WTC11 (cell line): ENCODE measurements around the gene PPAN. TPM values are rescaled to one million over a fixed set of nuclear protein-coding genes. Genes with fewer than 3 reads are reported as not detected.

Source experiments
- ATAC-seq: fragments of 200-7000 bp; cut with Tn5 transposase; 2 replicates; pipeline ENCODE4 v1.10.0; 2021; ENCODE audit warnings: mild to moderate bottlenecking, moderate library complexity
- CTCF ChIA-PET: fragments of 300-600 bp; sonication (Branson Sonifier 250); formaldehyde crosslinking; loops from one replicate; lab custom pipeline; 2021; ENCODE audit warnings: antibody characterized with exemption; lab: Charles Lee
- POLR2A ChIA-PET: fragments of 350-600 bp; sonication (Branson Sonifier 250); formaldehyde crosslinking; loops from one replicate; lab custom pipeline; 2021; ENCODE audit warnings: antibody characterized with exemption; lab: Charles Lee
- DNase-seq: peaks from one replicate; pipeline ENCODE4 v3.0.0; 2021; ENCODE audit warnings: low spot score
- H3K27ac Mint-ChIP-seq: 2 replicates; pipeline ENCODE4 v1.8.0; 2021; ENCODE audit warnings: mixed read lengths
- H3K27me3 Mint-ChIP-seq: 2 replicates; pipeline ENCODE4 v1.8.0; 2021; ENCODE audit warnings: low read depth, mild to moderate bottlenecking, moderate library complexity, mixed read lengths
- H3K36me3 Mint-ChIP-seq: 2 replicates; pipeline ENCODE4 v1.8.0; 2021; ENCODE audit warnings: mixed read lengths
- H3K4me1 Mint-ChIP-seq: 2 replicates; pipeline ENCODE4 v1.8.0; 2022; ENCODE audit warnings: mixed read lengths
- H3K4me3 Mint-ChIP-seq: 2 replicates; pipeline ENCODE4 v1.8.0; 2021; ENCODE audit warnings: mild to moderate bottlenecking, moderate library complexity, mixed read lengths
- H3K9me3 Mint-ChIP-seq: 2 replicates; pipeline ENCODE4 v1.8.0; 2021; ENCODE audit warnings: mixed read lengths
- CBFB ChIP-seq: sonication (generic); formaldehyde crosslinking; IDR thresholded peaks from 2 replicates; pipeline ENCODE4 v1.8.1; 2022; ENCODE audit warnings: mild to moderate bottlenecking, low read depth, missing genetic modification reagents
- E2F4 ChIP-seq: sonication (generic); formaldehyde crosslinking; IDR thresholded peaks from 2 replicates; pipeline ENCODE4 v1.8.1; 2022; ENCODE audit warnings: low read depth, mild to moderate bottlenecking, moderate library complexity, missing genetic modification reagents, borderline replicate concordance
- ETV6 ChIP-seq: sonication (generic); formaldehyde crosslinking; IDR thresholded peaks from 2 replicates; pipeline ENCODE4 v1.8.1; 2022; ENCODE audit warnings: mild to moderate bottlenecking, missing genetic modification reagents
- FOXK1 ChIP-seq: sonication (generic); formaldehyde crosslinking; IDR thresholded peaks from 2 replicates; pipeline ENCODE4 v1.8.0; 2022; ENCODE audit warnings: mild to moderate bottlenecking, moderate library complexity, missing genetic modification reagents
- HMGXB4 ChIP-seq: sonication (generic); formaldehyde crosslinking; IDR thresholded peaks from 2 replicates; pipeline ENCODE4 v1.8.1; 2023; ENCODE audit warnings: mild to moderate bottlenecking, moderate library complexity, missing genetic modification reagents
- IRF2 ChIP-seq: sonication (generic); formaldehyde crosslinking; IDR thresholded peaks from 2 replicates; pipeline ENCODE4 v1.8.0; 2022; ENCODE audit warnings: low read depth, missing genetic modification reagents, borderline replicate concordance
- JAZF1 ChIP-seq: fragments of 250-450 bp; sonication (Bioruptor Pico); IDR thresholded peaks from 2 replicates; pipeline ENCODE4 v1.9.0; 2021; ENCODE audit warnings: moderate library complexity, mild to moderate bottlenecking, inconsistent platforms
- JUN ChIP-seq: sonication (generic); formaldehyde crosslinking; IDR thresholded peaks from 2 replicates; pipeline ENCODE4 v1.8.0; 2023; ENCODE audit warnings: mild to moderate bottlenecking, missing genetic modification reagents
- MYBL2 ChIP-seq: sonication (generic); formaldehyde crosslinking; IDR thresholded peaks from 2 replicates; pipeline ENCODE4 v1.8.1; 2023; ENCODE audit warnings: mild to moderate bottlenecking, moderate library complexity, missing genetic modification reagents
- NR1H2 ChIP-seq: sonication (generic); formaldehyde crosslinking; IDR thresholded peaks from 2 replicates; pipeline ENCODE4 v1.9.0; 2021; ENCODE audit warnings: mild to moderate bottlenecking, moderate library complexity, missing genetic modification reagents
- OVOL2 ChIP-seq: fragments of 250-450 bp; sonication (Bioruptor Pico); IDR thresholded peaks from 2 replicates; pipeline ENCODE4 v1.9.0; 2021; ENCODE audit warnings: mild to moderate bottlenecking, borderline replicate concordance
- PRRX2 ChIP-seq: fragments of 250-450 bp; sonication (Bioruptor Pico); IDR thresholded peaks from 2 replicates; pipeline ENCODE4 v1.8.0; 2021; ENCODE audit warnings: mild to moderate bottlenecking
- SMAD4 ChIP-seq: sonication (generic); formaldehyde crosslinking; IDR thresholded peaks from 2 replicates; pipeline ENCODE4 v1.8.0; 2022; ENCODE audit warnings: mild to moderate bottlenecking, missing genetic modification reagents
- TCF7 ChIP-seq: sonication (generic); formaldehyde crosslinking; IDR thresholded peaks from 2 replicates; pipeline ENCODE4 v1.8.0; 2022; ENCODE audit warnings: mild to moderate bottlenecking, low read depth, missing genetic modification reagents, moderate library complexity
- ZNF121 ChIP-seq: sonication (generic); formaldehyde crosslinking; IDR thresholded peaks from 2 replicates; pipeline ENCODE4 v1.8.0; 2023; ENCODE audit warnings: missing genetic modification reagents
- ZNF232 ChIP-seq: sonication (generic); formaldehyde crosslinking; IDR thresholded peaks from 2 replicates; pipeline ENCODE4 v1.8.0; 2022; ENCODE audit warnings: mild to moderate bottlenecking, missing genetic modification reagents
- ZNF317 ChIP-seq: sonication (generic); formaldehyde crosslinking; IDR thresholded peaks from 2 replicates; pipeline ENCODE4 v1.8.1; 2023; ENCODE audit warnings: low read depth, mild to moderate bottlenecking, moderate library complexity, missing genetic modification reagents, borderline replicate concordance
- ZNF416 ChIP-seq: fragments of 250-450 bp; sonication (Bioruptor Pico); IDR thresholded peaks from 2 replicates; pipeline ENCODE4 v1.9.0; 2021; ENCODE audit warnings: mild to moderate bottlenecking, inconsistent platforms
- ZNF423 ChIP-seq: fragments of 250-450 bp; sonication (Bioruptor Pico); IDR thresholded peaks from 2 replicates; pipeline ENCODE4 v2.1.2; 2022; ENCODE audit warnings: mild to moderate bottlenecking, moderate library complexity
- ZNF671 ChIP-seq: fragments of 250-450 bp; sonication (Bioruptor Pico); IDR thresholded peaks from 2 replicates; pipeline ENCODE4 v1.8.0; 2021; ENCODE audit warnings: mild to moderate bottlenecking
- total RNA-seq: library from RNA; stranded (reverse); gene quantifications from 3 replicates; pipeline ENCODE4 v1.2.3, GENCODE V29; 2021
- TF ChIP-seq, protein P1 (sequence below): fragments of 250-450 bp; sonication (Bioruptor Pico); IDR thresholded peaks from 2 replicates; pipeline ENCODE4 v1.9.0; 2021; ENCODE audit warnings: mild to moderate bottlenecking
- TF ChIP-seq, protein P2 (sequence below): sonication (generic); formaldehyde crosslinking; IDR thresholded peaks from 2 replicates; pipeline ENCODE4 v1.8.0; 2023; ENCODE audit warnings: missing genetic modification reagents
- TF ChIP-seq, protein P3 (sequence below): sonication (generic); formaldehyde crosslinking; IDR thresholded peaks from 2 replicates; pipeline ENCODE4 v1.8.0; 2022; ENCODE audit warnings: missing genetic modification reagents
- TF ChIP-seq, protein P4 (sequence below): sonication (generic); formaldehyde crosslinking; IDR thresholded peaks from 2 replicates; pipeline ENCODE4 v1.8.1; 2023; ENCODE audit warnings: mild to moderate bottlenecking, missing genetic modification reagents

Gene PPAN
- total RNA-seq, 1 experiment from 2014 or later, result 83.7 TPM

- peaks cover 10% of the 10 kb centered on the region for H3K36me3 Mint-ChIP-seq
- POLR2A ChIA-PET, result no interaction called here
- CTCF ChIA-PET, result no interaction called here
Observed at GRCh38 chr19:10126213-10126639, 20.1 kb downstream of the PPAN start.

GRCh38 chr19:10132905-10133304, 26.7 kb downstream of the PPAN start:
- no peaks in the 10 kb centered on the region for H3K27me3 Mint-ChIP-seq
- H3K9me3 Mint-ChIP-seq, result no peaks in the 10 kb centered on the region
- POLR2A ChIA-PET, result no interaction called here
- no peak overlapping the region for H3K27ac Mint-ChIP-seq
- no peaks in the 10 kb centered on the region for H3K4me1 Mint-ChIP-seq
- ATAC-seq, result no peak
- CTCF ChIA-PET, result interaction anchor here (1.3 kb wide), 1 partner anchor 117 kb away, joined by 3 read pairs; no protein-coding TSS in a partner anchor
- H3K36me3 Mint-ChIP-seq, result peaks cover 33% of the 10 kb centered on the region
- no peak overlapping the region for H3K4me3 Mint-ChIP-seq
- no peak for DNase-seq
- TF ChIP-seq, protein P1, sequence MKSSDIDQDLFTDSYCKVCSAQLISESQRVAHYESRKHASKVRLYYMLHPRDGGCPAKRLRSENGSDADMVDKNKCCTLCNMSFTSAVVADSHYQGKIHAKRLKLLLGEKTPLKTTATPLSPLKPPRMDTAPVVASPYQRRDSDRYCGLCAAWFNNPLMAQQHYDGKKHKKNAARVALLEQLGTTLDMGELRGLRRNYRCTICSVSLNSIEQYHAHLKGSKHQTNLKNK (CRISPR knock-in tag), result no peak
- TF ChIP-seq JUN, result no peak
- TF ChIP-seq, all 79 proteins: peak for 0

More at GRCh38 chr19:10126213-10126639, 20.1 kb downstream of the PPAN start:
- Mint-ChIP-seq H3K27me3 (no peaks in the 10 kb centered on the region), H3K27ac (no peak overlapping the region), H3K9me3 (peaks cover 4% of the 10 kb centered on the region), H3K4me3 (no peak overlapping the region), H3K4me1 (no peaks in the 10 kb centered on the region)
- DNase-seq (no peak), ATAC-seq (no peak)
- TF ChIP-seq ZNF121 (CRISPR knock-in tag) (no peak), ZNF423 (CRISPR knock-in tag) (no peak), PRRX2 (no peak), FOXK1 (no peak), CBFB (CRISPR knock-in tag) (no peak), MYBL2 (no peak), ZNF416 (CRISPR knock-in tag) (no peak), E2F4 (CRISPR knock-in tag) (no peak), OVOL2 (CRISPR knock-in tag) (no peak), ZNF232 (CRISPR knock-in tag) (no peak), ZNF317 (no peak)
- TF ChIP-seq, protein P2, sequence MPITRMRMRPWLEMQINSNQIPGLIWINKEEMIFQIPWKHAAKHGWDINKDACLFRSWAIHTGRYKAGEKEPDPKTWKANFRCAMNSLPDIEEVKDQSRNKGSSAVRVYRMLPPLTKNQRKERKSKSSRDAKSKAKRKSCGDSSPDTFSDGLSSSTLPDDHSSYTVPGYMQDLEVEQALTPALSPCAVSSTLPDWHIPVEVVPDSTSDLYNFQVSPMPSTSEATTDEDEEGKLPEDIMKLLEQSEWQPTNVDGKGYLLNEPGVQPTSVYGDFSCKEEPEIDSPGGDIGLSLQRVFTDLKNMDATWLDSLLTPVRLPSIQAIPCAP (CRISPR knock-in tag), result no peak
- TF ChIP-seq, protein P3, sequence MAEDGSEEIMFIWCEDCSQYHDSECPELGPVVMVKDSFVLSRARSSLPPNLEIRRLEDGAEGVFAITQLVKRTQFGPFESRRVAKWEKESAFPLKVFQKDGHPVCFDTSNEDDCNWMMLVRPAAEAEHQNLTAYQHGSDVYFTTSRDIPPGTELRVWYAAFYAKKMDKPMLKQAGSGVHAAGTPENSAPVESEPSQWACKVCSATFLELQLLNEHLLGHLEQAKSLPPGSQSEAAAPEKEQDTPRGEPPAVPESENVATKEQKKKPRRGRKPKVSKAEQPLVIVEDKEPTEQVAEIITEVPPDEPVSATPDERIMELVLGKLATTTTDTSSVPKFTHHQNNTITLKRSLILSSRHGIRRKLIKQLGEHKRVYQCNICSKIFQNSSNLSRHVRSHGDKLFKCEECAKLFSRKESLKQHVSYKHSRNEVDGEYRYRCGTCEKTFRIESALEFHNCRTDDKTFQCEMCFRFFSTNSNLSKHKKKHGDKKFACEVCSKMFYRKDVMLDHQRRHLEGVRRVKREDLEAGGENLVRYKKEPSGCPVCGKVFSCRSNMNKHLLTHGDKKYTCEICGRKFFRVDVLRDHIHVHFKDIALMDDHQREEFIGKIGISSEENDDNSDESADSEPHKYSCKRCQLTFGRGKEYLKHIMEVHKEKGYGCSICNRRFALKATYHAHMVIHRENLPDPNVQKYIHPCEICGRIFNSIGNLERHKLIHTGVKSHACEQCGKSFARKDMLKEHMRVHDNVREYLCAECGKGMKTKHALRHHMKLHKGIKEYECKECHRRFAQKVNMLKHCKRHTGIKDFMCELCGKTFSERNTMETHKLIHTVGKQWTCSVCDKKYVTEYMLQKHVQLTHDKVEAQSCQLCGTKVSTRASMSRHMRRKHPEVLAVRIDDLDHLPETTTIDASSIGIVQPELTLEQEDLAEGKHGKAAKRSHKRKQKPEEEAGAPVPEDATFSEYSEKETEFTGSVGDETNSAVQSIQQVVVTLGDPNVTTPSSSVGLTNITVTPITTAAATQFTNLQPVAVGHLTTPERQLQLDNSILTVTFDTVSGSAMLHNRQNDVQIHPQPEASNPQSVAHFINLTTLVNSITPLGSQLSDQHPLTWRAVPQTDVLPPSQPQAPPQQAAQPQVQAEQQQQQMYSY (CRISPR knock-in tag), result no peak

DNA sequence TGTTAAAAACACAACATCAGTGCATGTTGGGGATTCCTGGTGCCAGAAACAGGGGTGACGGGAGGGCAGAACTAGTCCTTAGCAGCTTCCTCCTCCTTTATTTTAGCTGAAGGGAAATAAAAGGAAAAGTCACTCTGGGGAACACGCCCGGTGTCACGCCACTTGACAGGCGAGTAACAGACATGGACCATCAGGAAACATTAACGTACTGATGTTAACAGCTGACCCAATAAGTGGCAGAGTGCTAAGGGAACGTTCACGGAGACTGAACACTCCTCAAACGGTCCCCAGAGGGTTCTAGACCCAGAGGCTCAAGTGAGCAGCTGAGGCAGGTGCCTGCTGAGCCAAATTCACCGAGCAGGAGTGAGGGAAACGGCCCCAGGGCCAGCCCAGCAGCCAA, 27.4 kb downstream of the PPAN start:
- POLR2A ChIA-PET, result no interaction called here
- no peaks in the 10 kb centered on the region for H3K9me3 Mint-ChIP-seq
- TF ChIP-seq, protein P4, sequence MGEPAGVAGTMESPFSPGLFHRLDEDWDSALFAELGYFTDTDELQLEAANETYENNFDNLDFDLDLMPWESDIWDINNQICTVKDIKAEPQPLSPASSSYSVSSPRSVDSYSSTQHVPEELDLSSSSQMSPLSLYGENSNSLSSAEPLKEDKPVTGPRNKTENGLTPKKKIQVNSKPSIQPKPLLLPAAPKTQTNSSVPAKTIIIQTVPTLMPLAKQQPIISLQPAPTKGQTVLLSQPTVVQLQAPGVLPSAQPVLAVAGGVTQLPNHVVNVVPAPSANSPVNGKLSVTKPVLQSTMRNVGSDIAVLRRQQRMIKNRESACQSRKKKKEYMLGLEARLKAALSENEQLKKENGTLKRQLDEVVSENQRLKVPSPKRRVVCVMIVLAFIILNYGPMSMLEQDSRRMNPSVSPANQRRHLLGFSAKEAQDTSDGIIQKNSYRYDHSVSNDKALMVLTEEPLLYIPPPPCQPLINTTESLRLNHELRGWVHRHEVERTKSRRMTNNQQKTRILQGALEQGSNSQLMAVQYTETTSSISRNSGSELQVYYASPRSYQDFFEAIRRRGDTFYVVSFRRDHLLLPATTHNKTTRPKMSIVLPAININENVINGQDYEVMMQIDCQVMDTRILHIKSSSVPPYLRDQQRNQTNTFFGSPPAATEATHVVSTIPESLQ (CRISPR knock-in tag), result no peak
- no peak for TF ChIP-seq ZNF671 (CRISPR knock-in tag)
- no peak for TF ChIP-seq SMAD4
- no peak for TF ChIP-seq MYBL2
- TF ChIP-seq ETV6 (CRISPR knock-in tag), result no peak
- TF ChIP-seq ZNF317, result no peak
- TF ChIP-seq JAZF1 (CRISPR knock-in tag), result no peak
- no peak for TF ChIP-seq ZNF121 (CRISPR knock-in tag)
- no peak for TF ChIP-seq IRF2
- no peak for TF ChIP-seq NR1H2 (CRISPR knock-in tag)
- no peak for TF ChIP-seq HMGXB4
- TF ChIP-seq JUN, result no peak
- TF ChIP-seq, protein P1 (CRISPR knock-in tag), result no peak
- TF ChIP-seq TCF7 (CRISPR knock-in tag), result no peak

More for the DNA sequence above, 27.4 kb downstream of the PPAN start:
- H3K4me1 Mint-ChIP-seq, result no peaks in the 10 kb centered on the region
- H3K36me3 Mint-ChIP-seq, result peaks cover 36% of the 10 kb centered on the region
- no peak overlapping the region for H3K4me3 Mint-ChIP-seq
- DNase-seq (no peak), ATAC-seq (no peak)
- no peaks in the 10 kb centered on the region for H3K27me3 Mint-ChIP-seq
- CTCF ChIA-PET, result interaction anchor here (1.3 kb wide), 1 partner anchor 116 kb away, joined by 3 read pairs; no protein-coding TSS in a partner anchor
- no peak overlapping the region for H3K27ac Mint-ChIP-seq
